Smooth muscle cell (in vitro differentiated cells): Measurements from ENCODE around the gene UBL4B. TPM values are rescaled to one million over a fixed set of nuclear protein-coding genes. Genes with fewer than 3 reads are reported as not detected.

Experiments
- DNase-seq: peaks from one replicate; lab custom pipeline; 2025; ENCODE audit not compliant: unreplicated experiment; lab: John Stamatoyannopoulos, UW
- H2AFZ ChIP-seq: fragments of 200-600 bp; sonication (generic); 2 replicates; pipeline ENCODE4 v1.6.0; 2016; ENCODE audit warnings: antibody characterized with exemption, low read depth, mild to moderate bottlenecking
- H3F3A ChIP-seq: fragments of 200-600 bp; sonication (generic); 2 replicates; pipeline ENCODE4 v1.6.0; 2017; ENCODE audit warnings: antibody characterized with exemption, low read depth
- H3K27ac ChIP-seq: fragments of 200-600 bp; sonication (generic); 2 replicates; pipeline ENCODE4 v1.5.1; 2016; ENCODE audit warnings: low read depth, mild to moderate bottlenecking
- H3K27me3 ChIP-seq: fragments of 200-600 bp; sonication (generic); 2 replicates; pipeline ENCODE4 v1.6.1; 2016; ENCODE audit warnings: low read depth, mild to moderate bottlenecking
- H3K36me3 ChIP-seq: fragments of 200-600 bp; sonication (generic); 2 replicates; pipeline ENCODE4 v1.5.1; 2016; ENCODE audit warnings: low read depth
- H3K4me1 ChIP-seq: fragments of 200-600 bp; sonication (generic); 2 replicates; pipeline ENCODE4 v1.5.1; 2016; ENCODE audit warnings: low read depth
- H3K4me2 ChIP-seq: fragments of 200-600 bp; sonication (generic); 2 replicates; pipeline ENCODE4 v1.6.0; 2016; ENCODE audit warnings: mild to moderate bottlenecking
- H3K4me3 ChIP-seq: fragments of 200-600 bp; sonication (generic); 2 replicates; pipeline ENCODE4 v1.5.1; 2016; ENCODE audit warnings: mild to moderate bottlenecking
- H3K79me2 ChIP-seq: fragments of 200-600 bp; sonication (generic); 2 replicates; pipeline ENCODE4 v1.6.0; 2016; ENCODE audit warnings: low read depth, mild to moderate bottlenecking
- H3K9ac ChIP-seq: fragments of 200-600 bp; sonication (generic); 2 replicates; pipeline ENCODE4 v1.6.0; 2016; ENCODE audit warnings: low read depth
- H3K9me3 ChIP-seq: fragments of 200-600 bp; sonication (generic); replicated peaks from 2 replicates; pipeline ENCODE4 v1.5.1; 2016; ENCODE audit warnings: low read depth
- H4K20me1 ChIP-seq: fragments of 200-600 bp; sonication (generic); 2 replicates; pipeline ENCODE4 v1.6.0; 2016; ENCODE audit warnings: low read depth
- CTCF ChIP-seq: fragments of 200-600 bp; sonication (generic); IDR thresholded peaks from 2 replicates; pipeline ENCODE4 v1.5.1; 2017; ENCODE audit warnings: borderline replicate concordance, mild to moderate bottlenecking, antibody characterized with exemption; ENCODE audit not compliant: insufficient read depth, poor library complexity, severe bottlenecking
- WGBS: methylation state at CpG from one replicate; pipeline ENCODE4 v1.1.7; 2016; ENCODE audit warnings: low lambda C conversion rate; 5-methylcytosine and 5-hydroxymethylcytosine counted together
- polyA plus RNA-seq: library from polyadenylated mRNA; unstranded; fragments of >200 nt; fragmentation: Nextera tagmentation; extraction: Ambion mirVana; gene quantifications from 2 replicates; pipeline ENCODE4 v1.2.1, GENCODE V29; 2016
- total RNA-seq: library from RNA; depleted of rRNA; stranded (reverse); fragments of >200 nt; gene quantifications from 2 replicates; pipeline ENCODE4 v1.2.3, GENCODE V29; 2014

The UBL4B gene
- total RNA-seq = not detected in 2 replicates
- polyA plus RNA-seq = not detected in 2 replicates

- Histone ChIP-seq H2AFZ (no peak within 1 kb of the TSS), H3K4me3 (no peak within 1 kb of the TSS), H3F3A (no peaks in the 10 kb centered on the region), H3K9me3 (no peaks in the 10 kb centered on the region), H3K27me3 (peaks cover 17% of the 10 kb centered on the region), H3K27ac (no peak within 1 kb of the TSS), H3K36me3 (no peaks in the 10 kb centered on the region), H3K79me2 (no peaks in the 10 kb centered on the region), H3K4me1 (no peaks in the 10 kb centered on the region), H4K20me1 (no peaks in the 10 kb centered on the region), H3K4me2 (no peak within 1 kb of the TSS), H3K9ac (no peak within 1 kb of the TSS)
- no peak for DNase-seq
- WGBS = 88% methylated on average over 5 of the region's 5 CpGs
- no peak for TF ChIP-seq CTCF
Observed at GRCh38 chr1:110112143-110112542, at the start of gene UBL4B. Gene UBL4B (plus strand): TSS chr1:110112443. CDS start chr1:110112535, 92 bp downstream.

- H3F3A ChIP-seq = peaks cover 5% of the 10 kb centered on the region
- H3K9ac ChIP-seq = no peak overlapping the region
- H3K4me2 ChIP-seq = no peak overlapping the region
- no peak for TF ChIP-seq CTCF
- DNase-seq = no peak
- no peaks in the 10 kb centered on the region for H3K36me3 ChIP-seq
- no peak overlapping the region for H3K27ac ChIP-seq
- no peaks in the 10 kb centered on the region for H3K9me3 ChIP-seq
- WGBS = 92% methylated on average over 2 of the region's 2 CpGs
- no peaks in the 10 kb centered on the region for H3K79me2 ChIP-seq
- H3K27me3 ChIP-seq = peaks cover 24% of the 10 kb centered on the region
- peaks cover 55% of the 10 kb centered on the region for H4K20me1 ChIP-seq
- H3K4me1 ChIP-seq = peaks cover 8% of the 10 kb centered on the region
- no peak overlapping the region for H3K4me3 ChIP-seq
- no peak overlapping the region for H2AFZ ChIP-seq
Observed at GRCh38 chr1:110062612-110063011, 49.6 kb upstream of the UBL4B start.

- TF ChIP-seq CTCF = no peak
- H3K27me3 ChIP-seq = peaks cover 36% of the 10 kb centered on the region
- no peaks in the 10 kb centered on the region for H3K36me3 ChIP-seq
- no peak overlapping the region for H3K4me3 ChIP-seq
- peaks cover 8% of the 10 kb centered on the region for H3K4me1 ChIP-seq
- no peak for DNase-seq
- WGBS = 45% methylated on average over 4 of the region's 4 CpGs
- H3K9ac ChIP-seq = no peak overlapping the region
- H2AFZ ChIP-seq = no peak overlapping the region
- no peaks in the 10 kb centered on the region for H3K9me3 ChIP-seq
- no peak overlapping the region for H3K4me2 ChIP-seq
- no peaks in the 10 kb centered on the region for H3F3A ChIP-seq
- no peak overlapping the region for H3K27ac ChIP-seq
- peaks cover 52% of the 10 kb centered on the region for H4K20me1 ChIP-seq
- H3K79me2 ChIP-seq = no peaks in the 10 kb centered on the region
Observed at GRCh38 chr1:110063781-110064180, 48.5 kb upstream of the UBL4B start.

GRCh38 chr1:110064576-110065337, 47.5 kb upstream of the UBL4B start:
- peaks cover 54% of the 10 kb centered on the region for H4K20me1 ChIP-seq
- no peak for DNase-seq
- 94% methylated on average over 17 of the region's 18 CpGs for WGBS
- H3K27ac ChIP-seq = no peak overlapping the region
- H3K79me2 ChIP-seq = no peaks in the 10 kb centered on the region
- no peaks in the 10 kb centered on the region for H3K9me3 ChIP-seq
- TF ChIP-seq CTCF = no peak
- H3K27me3 ChIP-seq = peaks cover 46% of the 10 kb centered on the region
- H3K4me1 ChIP-seq = peaks cover 11% of the 10 kb centered on the region
- H3F3A ChIP-seq = no peaks in the 10 kb centered on the region
- no peak overlapping the region for H3K4me3 ChIP-seq
- H3K4me2 ChIP-seq = no peak overlapping the region
- no peaks in the 10 kb centered on the region for H3K36me3 ChIP-seq
- no peak overlapping the region for H3K9ac ChIP-seq
- H2AFZ ChIP-seq = no peak overlapping the region
